Suprapubic skin (tissue), 3 donors: ENCODE measurements around the gene CGNL1.

Experiments used
- EP300 ChIP-seq: sonication (generic); formaldehyde crosslinking; IDR thresholded peaks from one replicate; pipeline ENCODE4 v1.6.1; 2017; ENCODE audit warnings: antibody characterized with exemption
- TF ChIP-seq, protein P1 (sequence below), 2 donors: fragments of 200-600 bp in 1 of 2; fragments of 450-650 bp in 1 of 2; sonication (generic) in 1 of 2; IDR thresholded peaks; one replicate each; pipeline ENCODE4 v1.5.1; 2016 to 2019; ENCODE audit warnings: antibody characterized with exemption in 2 of 2, mild to moderate bottlenecking in 1 of 2, moderate library complexity in 1 of 2

DNA sequence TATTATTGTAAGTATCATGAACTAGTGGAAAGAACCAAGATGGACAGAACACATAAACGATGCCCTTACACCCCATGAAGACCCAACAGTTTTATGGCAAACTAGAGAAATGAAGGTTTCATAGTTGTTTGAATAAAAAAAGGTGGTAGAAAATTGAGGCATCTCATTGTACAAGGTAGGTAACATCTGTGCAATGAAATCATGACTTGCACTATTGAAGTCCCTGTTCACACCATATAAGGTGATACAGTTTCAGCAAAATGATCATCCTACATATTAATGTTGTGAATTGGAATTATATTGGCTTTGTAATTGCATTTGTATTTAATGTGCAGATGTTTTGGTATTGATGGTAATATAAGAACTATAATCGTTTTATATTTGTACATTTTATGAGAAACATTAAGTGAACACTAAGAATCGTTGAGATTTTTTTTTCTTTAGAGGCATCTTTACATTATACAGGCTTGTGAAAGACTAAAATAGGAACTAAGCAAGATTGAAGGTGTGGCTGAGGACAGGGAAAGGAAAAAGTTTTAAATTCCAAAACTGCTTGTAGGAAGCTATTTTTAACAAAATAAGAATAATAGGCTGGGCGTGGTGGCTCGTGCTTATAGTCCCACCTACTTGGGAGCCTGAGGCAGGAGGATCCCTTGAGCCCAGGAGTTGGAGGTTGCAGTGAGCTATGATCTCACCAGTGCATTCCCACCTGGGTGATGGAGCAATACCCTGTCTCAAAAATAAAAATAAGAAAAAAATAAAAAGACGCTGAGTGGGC, 48.5 kb downstream of the CGNL1 start:
- TF ChIP-seq, protein P1, sequence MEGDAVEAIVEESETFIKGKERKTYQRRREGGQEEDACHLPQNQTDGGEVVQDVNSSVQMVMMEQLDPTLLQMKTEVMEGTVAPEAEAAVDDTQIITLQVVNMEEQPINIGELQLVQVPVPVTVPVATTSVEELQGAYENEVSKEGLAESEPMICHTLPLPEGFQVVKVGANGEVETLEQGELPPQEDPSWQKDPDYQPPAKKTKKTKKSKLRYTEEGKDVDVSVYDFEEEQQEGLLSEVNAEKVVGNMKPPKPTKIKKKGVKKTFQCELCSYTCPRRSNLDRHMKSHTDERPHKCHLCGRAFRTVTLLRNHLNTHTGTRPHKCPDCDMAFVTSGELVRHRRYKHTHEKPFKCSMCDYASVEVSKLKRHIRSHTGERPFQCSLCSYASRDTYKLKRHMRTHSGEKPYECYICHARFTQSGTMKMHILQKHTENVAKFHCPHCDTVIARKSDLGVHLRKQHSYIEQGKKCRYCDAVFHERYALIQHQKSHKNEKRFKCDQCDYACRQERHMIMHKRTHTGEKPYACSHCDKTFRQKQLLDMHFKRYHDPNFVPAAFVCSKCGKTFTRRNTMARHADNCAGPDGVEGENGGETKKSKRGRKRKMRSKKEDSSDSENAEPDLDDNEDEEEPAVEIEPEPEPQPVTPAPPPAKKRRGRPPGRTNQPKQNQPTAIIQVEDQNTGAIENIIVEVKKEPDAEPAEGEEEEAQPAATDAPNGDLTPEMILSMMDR (IDR thresholded peaks at IDR 0.05), result no peak
- TF ChIP-seq EP300, result no peak
